Natural killer cell (primary cell): ENCODE results near the gene TEAD3. TPM values are rescaled to one million over a fixed set of nuclear protein-coding genes. Genes with fewer than 3 reads are reported as not detected.

Source experiments
- ATAC-seq, 3 donors: fragments of 150-1000 bp in 2 of 3; fragments of 200-7000 bp in 1 of 3; cut with Tn5 transposase; 1 replicate in 1 of 3; 2 replicates in 2 of 3; pipeline ENCODE4 v1.10.0; 2021; ENCODE audit warnings: mild to moderate bottlenecking in 2 of 3, moderate library complexity in 2 of 3
- DNase-seq, 2 donors: peaks; one replicate each; pipeline versions ENCODE4 v3.0.0 to v3.0.0-alpha.2; 2013 to 2021; ENCODE audit warnings: mixed read lengths in 1 of 2
- H3K27ac ChIP-seq: one replicate; pipeline ENCODE4 v1.5.1; 2013; ENCODE audit warnings: mild to moderate bottlenecking, low read length
- H3K27me3 ChIP-seq: one replicate; pipeline ENCODE4 v1.6.1; 2013; ENCODE audit warnings: low read length; ENCODE audit not compliant: control insufficient read depth, insufficient read depth
- H3K36me3 ChIP-seq: one replicate; pipeline ENCODE4 v1.6.1; 2013; ENCODE audit warnings: low read length; ENCODE audit not compliant: control insufficient read depth, insufficient read depth
- H3K4me1 ChIP-seq: one replicate; pipeline ENCODE4 v1.6.1; 2013; ENCODE audit warnings: low read length; ENCODE audit not compliant: control insufficient read depth, insufficient read depth
- H3K4me3 ChIP-seq: one replicate; pipeline ENCODE4 v1.5.1; 2013; ENCODE audit warnings: low read length
- H3K9me3 ChIP-seq: one replicate; pipeline ENCODE4 v1.6.1; 2013; ENCODE audit warnings: low read length; ENCODE audit not compliant: control insufficient read depth, insufficient read depth
- H3K27ac Mint-ChIP-seq, 2 donors: one replicate each; pipeline ENCODE4 v1.8.0; 2022; ENCODE audit warnings: mild to moderate bottlenecking in 2 of 2, mixed read lengths in 2 of 2, moderate library complexity in 1 of 2
- H3K27me3 Mint-ChIP-seq, 2 donors: one replicate each; pipeline ENCODE4 v1.8.0; 2022; ENCODE audit warnings: low read depth in 2 of 2, mixed read lengths in 2 of 2
- H3K36me3 Mint-ChIP-seq: one replicate; pipeline ENCODE4 v1.8.0; 2022; ENCODE audit warnings: mixed read lengths
- H3K4me1 Mint-ChIP-seq, 2 donors: one replicate each; pipeline ENCODE4 v1.8.0; 2022; ENCODE audit warnings: mixed read lengths in 2 of 2
- H3K4me3 Mint-ChIP-seq: one replicate; pipeline ENCODE4 v1.8.0; 2022; ENCODE audit warnings: mild to moderate bottlenecking, moderate library complexity, mixed read lengths
- H3K9me3 Mint-ChIP-seq, 2 donors: one replicate each; pipeline ENCODE4 v1.8.0; 2022; ENCODE audit warnings: mixed read lengths in 2 of 2
- CTCF ChIP-seq: fragments of 200-600 bp; IDR thresholded peaks from one replicate; pipeline ENCODE4 v1.8.0; 2022; ENCODE audit warnings: antibody characterized with exemption
- WGBS: methylation state at CpG from one replicate; pipeline ENCODE4 v1.1.7; 2013; ENCODE audit warnings: missing lambda C conversion rate; ENCODE audit not compliant: insufficient coverage; 5-methylcytosine and 5-hydroxymethylcytosine counted together
- intact Hi-C: fragments of 100-400 bp; cut with micrococcal nuclease; formaldehyde crosslinking; loops from one replicate; pipeline ENCODE4 v1.14.2; 2022
- total RNA-seq, 4 donors: library from RNA; stranded (reverse); fragments of 120-200 nt in 1 of 4; gene quantifications; one replicate each; pipeline versions ENCODE4 v1.2.3 to v1.2.4, GENCODE V29; 2013 to 2022

Gene TEAD3
- total RNA-seq, 3 donors from 2014 or later (not counting 1 experiment from before 2014, with no cell fraction given) = 0.39 TPM; not detected in 2

DNA sequence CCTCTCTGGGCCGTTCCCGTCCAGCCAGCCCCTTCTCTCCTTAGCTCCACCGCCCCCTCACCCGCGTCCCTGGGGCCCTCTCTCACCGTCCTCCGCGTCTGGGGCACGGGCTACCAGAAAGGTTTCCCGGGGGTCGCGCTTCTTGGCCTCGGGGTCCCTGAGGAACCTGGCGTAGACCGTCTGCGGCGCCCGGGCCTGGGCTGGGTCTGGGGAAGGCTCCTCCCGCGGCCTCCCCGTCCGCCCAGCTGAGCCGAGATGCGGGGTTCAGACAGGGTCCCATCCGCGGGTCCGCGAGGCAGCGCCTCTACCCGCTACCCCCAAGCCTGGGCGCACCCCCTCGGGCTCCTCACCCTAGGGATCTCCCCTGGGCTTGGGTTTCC lies 14.7 kb upstream of the TEAD3 start:
- peaks cover 8% of the 10 kb centered on the region for H3K4me1 ChIP-seq
- no peak for TF ChIP-seq CTCF
- H3K4me3 Mint-ChIP-seq = no peak overlapping the region
- no peaks in the 10 kb centered on the region for H3K9me3 ChIP-seq
- H3K27ac ChIP-seq = no peak overlapping the region
- ATAC-seq (peak in 1 of 3 donors; percentile 18), DNase-seq (no peak)
- no peaks in the 10 kb centered on the region for H3K36me3 Mint-ChIP-seq
- no peak overlapping the region for H3K4me3 ChIP-seq
- no peak overlapping the region for H3K27ac Mint-ChIP-seq
- peaks cover 10% of the 10 kb centered on the region for H3K27me3 ChIP-seq
- no peaks in the 10 kb centered on the region for H3K9me3 Mint-ChIP-seq
- H3K27me3 Mint-ChIP-seq = peaks cover 8 to 30% of the 10 kb centered on the region in 2 donors
- intact Hi-C loops = no loop called here
- WGBS = 20% methylated on average over 31 of the region's 32 CpGs
- no peaks in the 10 kb centered on the region for H3K36me3 ChIP-seq
- H3K4me1 Mint-ChIP-seq = peaks cover 0 to 18% of the 10 kb centered on the region in 2 donors

- no peak for DNase-seq
- no peaks in the 10 kb centered on the region for H3K36me3 Mint-ChIP-seq
- no peaks in the 10 kb centered on the region for H3K36me3 ChIP-seq
- no peak overlapping the region for H3K27ac ChIP-seq
- intact Hi-C loops = no loop called here
- peaks cover 10% of the 10 kb centered on the region for H3K27me3 ChIP-seq
- peaks cover 0 to 18% of the 10 kb centered on the region in 2 donors for H3K4me1 Mint-ChIP-seq
- H3K4me3 Mint-ChIP-seq = no peak overlapping the region
- H3K9me3 Mint-ChIP-seq = no peaks in the 10 kb centered on the region
- ATAC-seq = no peak
- H3K27ac Mint-ChIP-seq = no peak overlapping the region
- H3K4me3 ChIP-seq = no peak overlapping the region
- H3K9me3 ChIP-seq = no peaks in the 10 kb centered on the region
- peaks cover 8% of the 10 kb centered on the region for H3K4me1 ChIP-seq
- no peak for TF ChIP-seq CTCF
- H3K27me3 Mint-ChIP-seq = peaks cover 8 to 33% of the 10 kb centered on the region in 2 donors
- WGBS = 57% methylated on average over 5 of the region's 7 CpGs
Observed at GRCh38 chr6:35510916-35511561, 14.2 kb upstream of the TEAD3 start.

DNA sequence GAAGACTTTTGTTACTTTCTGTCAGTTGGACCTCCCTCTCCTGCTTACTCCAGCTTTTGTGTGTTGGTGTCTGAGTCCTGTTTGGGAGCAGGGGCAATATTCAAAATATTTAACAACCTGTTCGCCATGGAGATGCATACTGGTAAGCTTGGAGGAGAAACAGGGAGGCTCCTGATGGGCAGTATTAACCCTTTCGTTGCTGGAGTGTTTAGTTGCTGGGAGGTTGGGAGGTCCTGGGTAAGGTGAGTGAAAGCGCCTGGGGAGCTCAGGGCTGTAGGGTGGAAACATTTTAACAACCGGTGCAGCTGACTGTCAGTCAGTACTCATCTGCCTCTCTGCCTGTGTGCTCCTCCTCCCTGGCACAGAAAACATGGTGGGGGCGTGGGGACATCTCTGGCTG lies 11.7 kb upstream of the TEAD3 start:
- no peak for TF ChIP-seq CTCF
- intact Hi-C loops = no loop called here
- H3K9me3 ChIP-seq = no peaks in the 10 kb centered on the region
- Mint-ChIP-seq H3K27me3 (peaks cover 8 to 30% of the 10 kb centered on the region in 2 donors), H3K36me3 (no peaks in the 10 kb centered on the region), H3K27ac (no peak overlapping the region), H3K4me1 (peaks cover 0 to 18% of the 10 kb centered on the region in 2 donors), H3K9me3 (no peaks in the 10 kb centered on the region), H3K4me3 (no peak overlapping the region)
- no peak overlapping the region for H3K4me3 ChIP-seq
- H3K27ac ChIP-seq = no peak overlapping the region
- H3K36me3 ChIP-seq = no peaks in the 10 kb centered on the region
- 81% methylated on average over 5 of the region's 5 CpGs for WGBS
- DNase-seq = no peak
- H3K4me1 ChIP-seq = peaks cover 8% of the 10 kb centered on the region
- H3K27me3 ChIP-seq = peaks cover 10% of the 10 kb centered on the region
- ATAC-seq = no peak

DNA sequence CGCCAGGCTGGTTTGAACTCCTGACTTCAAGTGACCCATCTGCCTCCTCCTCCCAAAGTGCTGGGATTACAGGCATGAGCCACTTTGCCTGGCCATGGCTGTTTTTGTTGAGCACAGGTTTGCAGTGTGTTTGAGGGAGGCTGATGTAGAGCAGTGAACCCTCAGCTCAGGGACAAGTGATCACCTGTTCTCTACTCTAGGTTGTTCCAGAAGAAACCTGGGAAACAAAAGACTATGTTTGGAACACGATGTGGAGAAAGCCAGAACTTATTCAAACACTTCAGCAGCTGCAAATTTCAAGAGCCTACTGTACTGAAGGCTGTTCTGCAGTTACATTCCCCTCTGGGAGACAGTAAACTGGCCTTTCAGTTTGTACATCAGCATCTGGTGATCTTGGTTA lies 11.1 kb upstream of the TEAD3 start:
- H3K27ac Mint-ChIP-seq = no peak overlapping the region
- 83% methylated on average over 2 of the region's 2 CpGs for WGBS
- no peak overlapping the region for H3K27ac ChIP-seq
- no peak overlapping the region for H3K4me3 ChIP-seq
- H3K4me1 Mint-ChIP-seq = peaks cover 0 to 18% of the 10 kb centered on the region in 2 donors
- no peak for TF ChIP-seq CTCF
- peaks cover 10% of the 10 kb centered on the region for H3K27me3 ChIP-seq
- no peak overlapping the region for H3K4me3 Mint-ChIP-seq
- H3K9me3 Mint-ChIP-seq = no peaks in the 10 kb centered on the region
- intact Hi-C loops = no loop called here
- peaks cover 8 to 30% of the 10 kb centered on the region in 2 donors for H3K27me3 Mint-ChIP-seq
- peaks cover 8% of the 10 kb centered on the region for H3K4me1 ChIP-seq
- no peaks in the 10 kb centered on the region for H3K36me3 ChIP-seq
- DNase-seq (no peak), ATAC-seq (no peak)
- H3K36me3 Mint-ChIP-seq = no peaks in the 10 kb centered on the region
- H3K9me3 ChIP-seq = no peaks in the 10 kb centered on the region
